Brain microvascular endothelial cell (primary cell): Measurements from ENCODE around the gene PCDHGA1.

ENCODE experiments used
- DNase-seq: peaks from one replicate; pipeline ENCODE4 v3.0.0-alpha.2; 2020
- H3K27ac ChIP-seq: fragments of 250-450 bp; sonication (Bioruptor Pico); 2 replicates; pipeline ENCODE4 v1.5.1; 2020; ENCODE audit warnings: mild to moderate bottlenecking, moderate library complexity
- H3K27me3 ChIP-seq: fragments of 250-450 bp; sonication (Bioruptor Pico); replicated peaks from 2 replicates; pipeline ENCODE4 v1.5.1; 2020; ENCODE audit warnings: mild to moderate bottlenecking
- H3K36me3 ChIP-seq: fragments of 250-450 bp; sonication (Bioruptor Pico); replicated peaks from 2 replicates; pipeline ENCODE4 v1.5.1; 2020; ENCODE audit warnings: mild to moderate bottlenecking
- H3K4me3 ChIP-seq: 2 replicates; pipeline ENCODE4 v1.5.1; 2011; ENCODE audit warnings: low read depth, mild to moderate bottlenecking, control low read depth, low read length, moderate library complexity
- in situ Hi-C: cut with HindIII; loops from 2 replicates; pipeline ENCODE4 v1.10.0; 2017; ENCODE audit warnings: low sequenced_read_pairs, low pct_ligation_motif_present
- TF ChIP-seq, protein P1 (sequence below): IDR thresholded peaks from 2 replicates; pipeline ENCODE4 v1.5.1; 2011; ENCODE audit warnings: low read depth, mild to moderate bottlenecking, moderate library complexity, low read length, control low read depth, inconsistent platforms; ENCODE audit errors: missing control alignments

The PCDHGA1 gene

DNA sequence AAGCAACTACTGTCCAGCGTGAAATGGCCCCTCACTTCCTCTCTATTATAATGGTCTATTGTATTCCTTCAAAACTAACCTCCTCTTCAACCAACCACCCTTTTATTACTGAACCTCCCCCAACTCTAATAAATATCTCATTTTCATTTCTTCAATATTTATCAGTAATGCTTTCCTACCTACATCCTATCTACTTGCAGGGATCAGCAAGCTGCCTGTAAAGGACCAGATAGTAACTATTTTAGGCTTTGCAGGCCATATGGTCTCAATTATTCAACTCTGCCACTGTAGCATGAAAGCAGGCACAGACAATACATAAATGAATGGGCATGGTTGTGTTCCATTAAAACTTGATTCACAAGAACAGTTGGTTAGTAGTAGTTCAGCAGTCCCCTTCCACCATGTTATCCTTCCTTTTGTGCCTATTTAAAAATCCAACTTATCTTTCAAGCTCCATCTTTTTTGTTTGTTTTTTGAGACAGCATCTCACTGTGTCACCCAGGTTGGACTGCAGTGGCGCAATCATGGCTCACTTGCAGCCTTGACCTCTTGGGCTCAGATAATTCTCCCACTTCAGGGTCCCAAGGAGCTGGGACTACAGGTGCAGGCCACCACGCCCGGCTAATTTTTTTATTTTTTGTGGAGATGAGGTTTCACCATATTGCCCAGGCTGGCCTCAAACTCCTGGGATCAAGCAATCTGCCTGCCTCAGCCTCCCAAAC, 204.3 kb downstream of the PCDHGA1 start:
- Histone ChIP-seq H3K27ac (no peak overlapping the region), H3K27me3 (no peaks in the 10 kb centered on the region), H3K36me3 (peaks cover 7% of the 10 kb centered on the region), H3K4me3 (no peak overlapping the region)
- DNase-seq = no peak
- in situ Hi-C loops = no loop called here
- TF ChIP-seq, protein P1, sequence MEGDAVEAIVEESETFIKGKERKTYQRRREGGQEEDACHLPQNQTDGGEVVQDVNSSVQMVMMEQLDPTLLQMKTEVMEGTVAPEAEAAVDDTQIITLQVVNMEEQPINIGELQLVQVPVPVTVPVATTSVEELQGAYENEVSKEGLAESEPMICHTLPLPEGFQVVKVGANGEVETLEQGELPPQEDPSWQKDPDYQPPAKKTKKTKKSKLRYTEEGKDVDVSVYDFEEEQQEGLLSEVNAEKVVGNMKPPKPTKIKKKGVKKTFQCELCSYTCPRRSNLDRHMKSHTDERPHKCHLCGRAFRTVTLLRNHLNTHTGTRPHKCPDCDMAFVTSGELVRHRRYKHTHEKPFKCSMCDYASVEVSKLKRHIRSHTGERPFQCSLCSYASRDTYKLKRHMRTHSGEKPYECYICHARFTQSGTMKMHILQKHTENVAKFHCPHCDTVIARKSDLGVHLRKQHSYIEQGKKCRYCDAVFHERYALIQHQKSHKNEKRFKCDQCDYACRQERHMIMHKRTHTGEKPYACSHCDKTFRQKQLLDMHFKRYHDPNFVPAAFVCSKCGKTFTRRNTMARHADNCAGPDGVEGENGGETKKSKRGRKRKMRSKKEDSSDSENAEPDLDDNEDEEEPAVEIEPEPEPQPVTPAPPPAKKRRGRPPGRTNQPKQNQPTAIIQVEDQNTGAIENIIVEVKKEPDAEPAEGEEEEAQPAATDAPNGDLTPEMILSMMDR = no peak

DNA sequence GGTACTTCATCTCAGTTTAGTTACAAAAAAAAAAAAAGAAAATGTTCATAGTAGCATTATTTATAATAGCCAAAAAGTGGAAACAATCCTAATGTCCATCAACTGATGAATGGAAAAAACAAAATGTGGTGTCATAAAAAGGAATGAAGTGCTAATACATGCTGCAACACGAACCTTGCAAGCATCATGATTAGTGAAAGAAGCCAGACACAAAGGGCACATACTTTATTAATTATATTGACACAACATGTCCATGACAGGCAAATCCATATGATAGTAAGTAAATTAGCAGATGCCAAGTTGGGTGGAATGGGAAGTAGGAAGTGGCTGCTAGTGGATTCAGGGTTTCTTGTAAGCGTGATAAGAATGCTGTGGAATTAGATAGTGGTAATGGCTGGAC, 212.7 kb downstream of the PCDHGA1 start:
- DNase-seq = no peak
- H3K4me3 ChIP-seq = no peak overlapping the region
- peaks cover 3% of the 10 kb centered on the region for H3K36me3 ChIP-seq
- H3K27me3 ChIP-seq = no peaks in the 10 kb centered on the region
- TF ChIP-seq, protein P1 = no peak
- H3K27ac ChIP-seq = no peak overlapping the region
- in situ Hi-C loops = no loop called here

GRCh38 chr5:141547488-141547887, 217.2 kb downstream of the PCDHGA1 start:
- DNase-seq = no peak
- TF ChIP-seq, protein P1 = no peak
- in situ Hi-C loops = no loop called here
- Histone ChIP-seq H3K27me3 (no peaks in the 10 kb centered on the region), H3K36me3 (peaks cover 3% of the 10 kb centered on the region), H3K27ac (no peak overlapping the region), H3K4me3 (no peak overlapping the region)

GRCh38 chr5:141547921-141548320, 217.6 kb downstream of the PCDHGA1 start:
- in situ Hi-C loops = no loop called here
- no peak for DNase-seq
- no peaks in the 10 kb centered on the region for H3K27me3 ChIP-seq
- H3K4me3 ChIP-seq = no peak overlapping the region
- TF ChIP-seq, protein P1 = no peak
- peaks cover 3% of the 10 kb centered on the region for H3K36me3 ChIP-seq
- H3K27ac ChIP-seq = no peak overlapping the region

- in situ Hi-C loops = no loop called here
- Histone ChIP-seq H3K27ac (peak overlapping the region; percentile 74), H3K36me3 (peaks cover 3% of the 10 kb centered on the region), H3K27me3 (no peaks in the 10 kb centered on the region), H3K4me3 (peak overlapping the region; percentile 18)
- TF ChIP-seq, protein P1 = peak; percentile 86
- DNase-seq = peak; percentile 96
Measured at GRCh38 chr5:141557681-141558136, 227.4 kb downstream of the PCDHGA1 start.

- TF ChIP-seq, protein P1 = no peak
- peak overlapping the region; percentile 74 for H3K27ac ChIP-seq
- H3K27me3 ChIP-seq = no peaks in the 10 kb centered on the region
- H3K36me3 ChIP-seq = peaks cover 3% of the 10 kb centered on the region
- in situ Hi-C loops = no loop called here
- DNase-seq = no peak
- no peak overlapping the region for H3K4me3 ChIP-seq
Measured at GRCh38 chr5:141558150-141558549, 227.8 kb downstream of the PCDHGA1 start.
